Kidney (tissue), 14 donors: ENCODE results near the gene IFI6. TPM values are rescaled to one million over a fixed set of nuclear protein-coding genes. Genes with fewer than 3 reads are reported as not detected.

Source experiments
- DNase-seq, 5 donors: peaks; one replicate each; pipeline ENCODE4 v3.0.0-alpha.2; 2013 to 2020
- FAIRE-seq: peaks from 2 replicates; lab custom pipeline; 2012; peaks lifted over from hg19 to GRCh38; lab: Jason Lieb, UNC
- H3K27ac ChIP-seq, 2 donors: one replicate each; pipeline ENCODE4 v1.7.0; 2013; ENCODE audit warnings: low read depth in 2 of 2, low read length in 2 of 2, inconsistent platforms in 1 of 2
- H3K27me3 ChIP-seq: one replicate; pipeline ENCODE4 v1.7.1; 2013; ENCODE audit warnings: low read length, inconsistent platforms; ENCODE audit not compliant: control insufficient read depth, insufficient read depth
- H3K36me3 ChIP-seq, 3 donors: one replicate each; pipeline versions ENCODE4 v1.7.0 to v1.7.1; 2013; ENCODE audit warnings: low read length in 3 of 3, control low read depth in 1 of 3, inconsistent platforms in 1 of 3; ENCODE audit not compliant: insufficient read depth in 3 of 3, control insufficient read depth in 2 of 3
- H3K4me1 ChIP-seq, 3 donors: one replicate each; pipeline versions ENCODE4 v1.7.0 to v1.7.1; 2013; ENCODE audit warnings: low read length in 3 of 3, inconsistent platforms in 1 of 3, low read depth in 1 of 3; ENCODE audit not compliant: control insufficient read depth in 2 of 3, insufficient read depth in 2 of 3
- H3K4me3 ChIP-seq, 3 donors: one replicate each; pipeline versions ENCODE4 v1.7.0 to v1.8.1; 2013; ENCODE audit warnings: low read length in 3 of 3, control low read depth in 1 of 3, inconsistent platforms in 1 of 3
- H3K9ac ChIP-seq, 3 donors: one replicate each; pipeline versions ENCODE4 v1.7.0 to v1.7.1; 2013; ENCODE audit warnings: low read length in 3 of 3, control low read depth in 1 of 3, inconsistent platforms in 1 of 3
- H3K9me3 ChIP-seq, 3 donors: one replicate each; pipeline versions ENCODE4 v1.7.0 to v1.7.1; 2013; ENCODE audit warnings: low read length in 3 of 3, control low read depth in 1 of 3, inconsistent platforms in 1 of 3; ENCODE audit not compliant: control insufficient read depth in 2 of 3, insufficient read depth in 1 of 3
- CTCF ChIP-seq: IDR thresholded peaks from 3 replicates; pipeline ENCODE4 v1.5.1; 2012; ENCODE audit warnings: mild to moderate bottlenecking, moderate library complexity, borderline replicate concordance; ENCODE audit not compliant: insufficient read depth; ENCODE audit errors: extremely low read depth
- intact Hi-C: fragments of 100-400 bp; cut with DNase I; formaldehyde crosslinking; loops from one replicate; pipeline ENCODE4 v1.11.1; 2022
- polyA plus RNA-seq: library from polyadenylated mRNA; stranded (reverse); fragments of 350-450 nt; fragmentation: Illumina TruSeq; extraction: RNeasy Lipid Tissue Mini Kit (QIAGEN cat#74804); gene quantifications from one replicate; pipeline ENCODE4 v1.2.3, GENCODE V29; 2014; ENCODE audit warnings: low read depth, low replicate concordance; ENCODE audit not compliant: insufficient read depth
- total RNA-seq: library from RNA; stranded (reverse); fragmentation: NEBNext Ultra II Directional; extraction: Animal tissue kit (Norgen Biotek cat#: 25700); gene quantifications from one replicate; pipeline ENCODE4 v1.2.1, GENCODE V29; 2021
- donor health status: control.
- donor health status: control.
- donor health status: control.
- donor health status: control.
- donor health status: control.
- donor health status: DM: yes; HTN: yes; CAD: no.
- donor health status: Normal renal cell carcinoma (clear cell type).

Gene IFI6
- total and polyA plus RNA-seq, 2 donors from 2014 or later: 69.5 to 148 TPM

- FAIRE-seq: no peak
- peaks cover 0 to 13% (median 13%) of the 10 kb centered on the region in 3 donors for H3K4me1 ChIP-seq
- no peak for DNase-seq
- intact Hi-C loops: no loop called here
- peak within 1 kb of the TSS in 2 of 3 donors; percentile 34 to 55 for H3K9ac ChIP-seq
- no peaks in the 10 kb centered on the region for H3K9me3 ChIP-seq
- H3K4me3 ChIP-seq: peak within 1 kb of the TSS; percentile 16 to 60 (median 52)
- TF ChIP-seq CTCF: no peak
- peak within 1 kb of the TSS; percentile 47 to 63 for H3K27ac ChIP-seq
- H3K36me3 ChIP-seq: no peaks in the 10 kb centered on the region
- peaks cover 8% of the 10 kb centered on the region for H3K27me3 ChIP-seq
These were observed 37.0 kb downstream of the IFI6 start, which contains the start of gene FGR for GRCh38 chr1:27634985-27635367. FGR (minus strand) TSS chr1:27635185; CDS start chr1:27623916, 11,269 bp downstream.

- Histone ChIP-seq H3K4me3 (peak overlapping the region; percentile 16 to 60 (median 52)), H3K27ac (peak overlapping the region; percentile 47 to 63), H3K27me3 (peaks cover 8% of the 10 kb centered on the region), H3K9ac (peak overlapping the region in 2 of 3 donors; percentile 34 to 55), H3K36me3 (no peaks in the 10 kb centered on the region), H3K4me1 (peaks cover 0 to 13% (median 13%) of the 10 kb centered on the region in 3 donors), H3K9me3 (no peaks in the 10 kb centered on the region)
- DNase-seq: peak in 4 of 5 donors; percentile 39 to 86 (median 60)
- intact Hi-C loops: no loop called here
- TF ChIP-seq CTCF: no peak
- no peak for FAIRE-seq
These were observed 37.6 kb downstream of the IFI6 start for GRCh38 chr1:27634177-27634984.

DNA sequence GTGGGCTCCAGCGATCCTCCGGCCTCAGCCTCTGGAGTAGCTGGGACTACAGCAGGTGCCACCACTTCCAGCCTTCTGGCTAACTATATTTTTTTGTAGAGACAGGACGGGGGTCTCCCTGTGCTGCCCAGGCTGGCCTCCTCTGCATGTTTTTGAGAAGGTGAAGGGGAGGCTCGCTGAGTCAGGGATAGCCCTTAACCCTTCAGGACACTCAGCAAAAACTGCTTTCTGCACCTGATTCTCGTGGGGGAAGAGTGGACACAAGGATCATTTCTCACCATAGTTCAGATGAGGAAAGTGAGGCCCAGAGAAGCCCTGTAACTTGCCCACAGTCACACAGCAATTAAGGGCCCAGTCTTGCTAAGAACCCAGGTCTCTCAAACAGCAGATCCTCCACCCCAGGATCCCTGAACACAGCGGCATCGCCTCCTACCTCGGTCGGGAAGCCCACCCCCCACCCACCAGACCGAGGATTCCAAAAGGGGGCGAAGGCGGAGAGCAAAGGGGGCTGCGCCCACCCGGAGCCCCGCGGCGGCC, 38.3 kb downstream of the IFI6 start:
- FAIRE-seq (no peak), DNase-seq (no peak)
- no peak for TF ChIP-seq CTCF
- Histone ChIP-seq H3K27ac (peak overlapping the region; percentile 63 to 67), H3K27me3 (peaks cover 8% of the 10 kb centered on the region), H3K9me3 (no peaks in the 10 kb centered on the region), H3K36me3 (no peaks in the 10 kb centered on the region), H3K4me1 (peaks cover 0 to 16% (median 16%) of the 10 kb centered on the region in 3 donors), H3K4me3 (peak overlapping the region in 1 of 3 donors; percentile 52), H3K9ac (peak overlapping the region in 1 of 3 donors; percentile 34)
- intact Hi-C loops: no loop called here
